MM.1S (cell line): ENCODE data around the gene IGHMBP2.

Source experiments
- EZH2 ChIP-seq: fragments of 300-600 bp; sonication (generic); optimal IDR thresholded peaks from 2 replicates; pipeline ENCODE3; 2017; ENCODE audit warnings: low read depth, mild to moderate bottlenecking, antibody characterized with exemption, low read length, mixed read lengths
- TF ChIP-seq, protein P1 (sequence below): fragments of 300-600 bp; sonication (generic); IDR thresholded peaks from 2 replicates; pipeline ENCODE4 v1.5.1; 2016; ENCODE audit warnings: antibody characterized with exemption, low read length, mixed read lengths

DNA sequence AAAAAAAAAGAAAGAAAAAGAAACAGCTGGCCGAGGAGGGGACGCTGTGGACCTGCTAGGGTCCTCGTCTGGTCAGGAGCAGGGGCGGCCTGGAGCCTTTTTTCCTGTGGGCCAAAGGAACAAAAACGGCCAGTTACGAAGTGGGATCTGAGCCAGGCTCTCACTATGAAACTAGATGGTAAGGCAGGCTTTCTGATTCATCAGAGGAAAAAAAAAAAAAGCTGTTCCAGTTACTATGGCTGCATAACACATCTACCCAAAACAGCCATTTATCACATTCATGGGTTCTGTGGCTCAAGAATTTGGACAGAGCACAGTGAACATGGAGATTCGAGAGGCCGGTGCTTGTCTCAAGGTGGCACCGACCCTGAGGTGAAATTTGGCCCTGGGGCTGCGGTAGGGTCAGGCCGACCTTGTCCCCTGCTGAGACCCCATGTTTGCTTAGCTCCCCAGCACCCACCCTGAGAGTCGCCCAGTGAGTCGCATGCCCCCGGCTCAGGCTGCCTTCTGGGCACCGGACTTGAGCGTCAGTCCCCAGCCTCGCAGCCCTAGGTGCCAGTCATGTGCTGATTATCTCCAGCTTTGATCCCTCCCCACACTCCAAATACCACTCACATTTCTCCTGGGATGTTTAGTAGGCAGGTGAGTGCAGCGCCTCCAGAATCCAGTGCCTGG, 42.9 kb downstream of the IGHMBP2 start:
- TF ChIP-seq, protein P1, sequence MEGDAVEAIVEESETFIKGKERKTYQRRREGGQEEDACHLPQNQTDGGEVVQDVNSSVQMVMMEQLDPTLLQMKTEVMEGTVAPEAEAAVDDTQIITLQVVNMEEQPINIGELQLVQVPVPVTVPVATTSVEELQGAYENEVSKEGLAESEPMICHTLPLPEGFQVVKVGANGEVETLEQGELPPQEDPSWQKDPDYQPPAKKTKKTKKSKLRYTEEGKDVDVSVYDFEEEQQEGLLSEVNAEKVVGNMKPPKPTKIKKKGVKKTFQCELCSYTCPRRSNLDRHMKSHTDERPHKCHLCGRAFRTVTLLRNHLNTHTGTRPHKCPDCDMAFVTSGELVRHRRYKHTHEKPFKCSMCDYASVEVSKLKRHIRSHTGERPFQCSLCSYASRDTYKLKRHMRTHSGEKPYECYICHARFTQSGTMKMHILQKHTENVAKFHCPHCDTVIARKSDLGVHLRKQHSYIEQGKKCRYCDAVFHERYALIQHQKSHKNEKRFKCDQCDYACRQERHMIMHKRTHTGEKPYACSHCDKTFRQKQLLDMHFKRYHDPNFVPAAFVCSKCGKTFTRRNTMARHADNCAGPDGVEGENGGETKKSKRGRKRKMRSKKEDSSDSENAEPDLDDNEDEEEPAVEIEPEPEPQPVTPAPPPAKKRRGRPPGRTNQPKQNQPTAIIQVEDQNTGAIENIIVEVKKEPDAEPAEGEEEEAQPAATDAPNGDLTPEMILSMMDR = no peak
- no peak for TF ChIP-seq EZH2
